HG02759 (cell line): ENCODE data around the gene IL22RA2.

Source experiments
- ATAC-seq: cut with Tn5 transposase; IDR thresholded peaks from one replicate; pipeline ENCODE4 v1.9.1; 2021; ENCODE audit warnings: mild to moderate bottlenecking, moderate library complexity; ENCODE audit not compliant: unreplicated experiment

Gene IL22RA2

GRCh38 chr6:137097526-137097925, 75.9 kb downstream of the IL22RA2 start:
- no peak for ATAC-seq

GRCh38 chr6:137097057-137097456, 76.4 kb downstream of the IL22RA2 start:
- ATAC-seq: peak; percentile 24

- ATAC-seq: peak; percentile 78
Observed at GRCh38 chr6:137095651-137096238, 77.7 kb downstream of the IL22RA2 start.

- ATAC-seq: no peak
Observed at GRCh38 chr6:137095093-137095492, 78.4 kb downstream of the IL22RA2 start.

- ATAC-seq: peak; percentile 35
Observed at GRCh38 chr6:137094411-137095008, 78.9 kb downstream of the IL22RA2 start.
